Tibial artery (tissue), 4 donors: Measurements from ENCODE around the gene SRGAP3.

Source experiments
- DNase-seq, 2 donors: peaks; one replicate each; pipeline ENCODE4 v3.0.0-alpha.2; 2019
- H3K27ac ChIP-seq, 2 donors: fragments of 200-600 bp; sonication (generic) in 1 of 2; 1 replicate in 1 of 2; 2 replicates in 1 of 2; pipeline ENCODE4 v1.5.1; 2018 to 2019; ENCODE audit warnings: mild to moderate bottlenecking in 1 of 2
- H3K27me3 ChIP-seq, 2 donors: fragments of 200-600 bp; sonication (generic) in 1 of 2; one replicate each; pipeline versions ENCODE4 v1.5.1 to v1.6.0; 2016 to 2019
- H3K36me3 ChIP-seq, 3 donors: fragments of 200-600 bp; sonication (generic) in 2 of 3; one replicate each; pipeline ENCODE4 v1.5.1; 2016 to 2019; ENCODE audit warnings: mild to moderate bottlenecking in 2 of 3
- H3K4me1 ChIP-seq, 4 donors: fragments of 200-600 bp; sonication (generic) in 2 of 4; 1 replicate in 3 of 4; 2 replicates in 1 of 4; pipeline ENCODE4 v1.5.1; 2016 to 2019
- H3K4me3 ChIP-seq, 2 donors: fragments of 200-600 bp; sonication (generic) in 1 of 2; 1 replicate in 1 of 2; 2 replicates in 1 of 2; pipeline ENCODE4 v1.5.1; 2018 to 2019; ENCODE audit warnings: mild to moderate bottlenecking in 2 of 2
- H3K9me3 ChIP-seq, 3 donors: fragments of 200-600 bp; sonication (generic) in 1 of 3; one replicate each; pipeline ENCODE4 v1.5.1; 2016 to 2019
- CTCF ChIP-seq, 2 experiments: fragments of 200-600 bp in 1 of 2; fragments of 450-650 bp in 1 of 2; IDR thresholded peaks; one replicate each; pipeline ENCODE4 v1.5.1; 2017 to 2019; ENCODE audit warnings: antibody characterized with exemption in 2 of 2, mild to moderate bottlenecking in 1 of 2, moderate library complexity in 1 of 2
- intact Hi-C: fragments of 100-400 bp; cut with DNase I; formaldehyde crosslinking; loops from one replicate; pipeline ENCODE4 v1.15.0; 2023; ENCODE audit warnings: low total_unique reads

SRGAP3 gene

GRCh38 chr3:9072667-9073009 lies 176.8 kb downstream of the SRGAP3 start:
- peaks cover 0 to 3% of the 10 kb centered on the region in 2 donors for H3K27me3 ChIP-seq
- no peaks in the 10 kb centered on the region for H3K4me1 ChIP-seq
- no peak for TF ChIP-seq CTCF (IDR thresholded peaks at IDR 0.05)
- no peak overlapping the region for H3K4me3 ChIP-seq
- no peak for DNase-seq
- no peaks in the 10 kb centered on the region for H3K9me3 ChIP-seq
- H3K36me3 ChIP-seq: no peaks in the 10 kb centered on the region
- intact Hi-C loops: no loop called here
- H3K27ac ChIP-seq: no peak overlapping the region

- no peaks in the 10 kb centered on the region for H3K4me1 ChIP-seq
- no peak for TF ChIP-seq CTCF (IDR thresholded peaks at IDR 0.05)
- no peak for DNase-seq
- H3K4me3 ChIP-seq: no peak overlapping the region
- no peaks in the 10 kb centered on the region for H3K9me3 ChIP-seq
- peaks cover 0 to 5% of the 10 kb centered on the region in 2 donors for H3K27me3 ChIP-seq
- no peak overlapping the region for H3K27ac ChIP-seq
- no peaks in the 10 kb centered on the region for H3K36me3 ChIP-seq
- intact Hi-C loops: no loop called here
These were observed 177.3 kb downstream of the SRGAP3 start for GRCh38 chr3:9071936-9072666.

GRCh38 chr3:9070961-9071360 lies 178.5 kb downstream of the SRGAP3 start:
- no peak overlapping the region for H3K4me3 ChIP-seq
- H3K27me3 ChIP-seq: peaks cover 0 to 9% of the 10 kb centered on the region in 2 donors
- DNase-seq: no peak
- H3K27ac ChIP-seq: no peak overlapping the region
- no peaks in the 10 kb centered on the region for H3K36me3 ChIP-seq
- no peaks in the 10 kb centered on the region for H3K4me1 ChIP-seq
- H3K9me3 ChIP-seq: no peaks in the 10 kb centered on the region
- intact Hi-C loops: no loop called here
- TF ChIP-seq CTCF (IDR thresholded peaks at IDR 0.05): no peak

GRCh38 chr3:9069971-9070370 lies 179.5 kb downstream of the SRGAP3 start:
- Histone ChIP-seq H3K4me3 (no peak overlapping the region), H3K9me3 (no peaks in the 10 kb centered on the region), H3K27me3 (peaks cover 0 to 10% of the 10 kb centered on the region in 2 donors), H3K4me1 (no peaks in the 10 kb centered on the region), H3K36me3 (no peaks in the 10 kb centered on the region), H3K27ac (no peak overlapping the region)
- no peak for DNase-seq
- intact Hi-C loops: loop anchor here (5.0 kb wide), 3 partner anchors 83 to 232 kb away; no protein-coding TSS in a partner anchor
- TF ChIP-seq CTCF (IDR thresholded peaks at IDR 0.05): no peak

- Histone ChIP-seq H3K27me3 (peaks cover 0 to 13% of the 10 kb centered on the region in 2 donors), H3K4me3 (no peak overlapping the region), H3K4me1 (no peaks in the 10 kb centered on the region), H3K36me3 (no peaks in the 10 kb centered on the region), H3K27ac (no peak overlapping the region), H3K9me3 (no peaks in the 10 kb centered on the region)
- TF ChIP-seq CTCF (IDR thresholded peaks at IDR 0.05): no peak
- intact Hi-C loops: loop anchor here (5.0 kb wide), 3 partner anchors 81 to 234 kb away; no protein-coding TSS in a partner anchor
- no peak for DNase-seq
These were observed 181.4 kb downstream of the SRGAP3 start for GRCh38 chr3:9068051-9068450.
